Stimulated activated naive CD8-positive, alpha-beta T cell treated with anti-CD3 and anti-CD28 coated beads, Interleukin-15, Interleukin-2, amounts not matched to agents 100 ng/mL and 50 ng/mL, for 24 hours (primary cell): ENCODE measurements around the gene IFNGR2.
"Not testable (repeated sequence)": the region's sequence is repeated elsewhere in the genome, so short reads cannot be mapped to it uniquely, and the experiment has no call there.

Experiments used
- H3K27ac Mint-ChIP-seq: one replicate; pipeline ENCODE4 v1.8.0; 2021; ENCODE audit warnings: mild to moderate bottlenecking, mixed read lengths
- H3K27me3 Mint-ChIP-seq: one replicate; pipeline ENCODE4 v1.8.0; 2021; ENCODE audit warnings: mixed read lengths
- H3K36me3 Mint-ChIP-seq: one replicate; pipeline ENCODE4 v1.8.0; 2021; ENCODE audit warnings: low read depth, mixed read lengths
- H3K4me1 Mint-ChIP-seq: one replicate; pipeline ENCODE4 v1.8.0; 2021; ENCODE audit warnings: low read depth, mixed read lengths
- H3K4me3 Mint-ChIP-seq: one replicate; pipeline ENCODE4 v1.8.0; 2021; ENCODE audit warnings: mild to moderate bottlenecking, mixed read lengths
- H3K9me3 Mint-ChIP-seq: one replicate; pipeline ENCODE4 v1.8.0; 2021; ENCODE audit warnings: mixed read lengths

Gene IFNGR2

GRCh38 chr21:33403786-33404585 is 773 bp downstream of the IFNGR2 start:
- Mint-ChIP-seq H3K27ac (peak overlapping the region; percentile 84), H3K36me3 (no peaks in the 10 kb centered on the region), H3K27me3 (peaks cover 25% of the 10 kb centered on the region), H3K4me1 (peaks cover 57% of the 10 kb centered on the region), H3K9me3 (no peaks in the 10 kb centered on the region), H3K4me3 (peak overlapping the region; percentile 87)

- H3K9me3 Mint-ChIP-seq: no peaks in the 10 kb centered on the region
- no peak overlapping the region for H3K27ac Mint-ChIP-seq
- peaks cover 8% of the 10 kb centered on the region for H3K36me3 Mint-ChIP-seq
- H3K4me1 Mint-ChIP-seq: peaks cover 63% of the 10 kb centered on the region
- peaks cover 13% of the 10 kb centered on the region for H3K27me3 Mint-ChIP-seq
- peak overlapping the region; percentile 35 for H3K4me3 Mint-ChIP-seq
Measured at GRCh38 chr21:33406493-33406892, 3.3 kb downstream of the IFNGR2 start.

GRCh38 chr21:33411949-33412430 is 8.8 kb downstream of the IFNGR2 start:
- Mint-ChIP-seq H3K36me3 (peaks cover 21% of the 10 kb centered on the region), H3K27me3 (peaks cover under 1% of the 10 kb centered on the region), H3K4me1 (peaks cover 53% of the 10 kb centered on the region), H3K27ac (no peak overlapping the region), H3K4me3 (no peak overlapping the region), H3K9me3 (no peaks in the 10 kb centered on the region)

GRCh38 chr21:33412439-33412831 is 9.2 kb downstream of the IFNGR2 start:
- H3K9me3 Mint-ChIP-seq, H3K27ac Mint-ChIP-seq, H3K4me3 Mint-ChIP-seq, H3K27me3 Mint-ChIP-seq: not testable (repeated sequence)
- Mint-ChIP-seq H3K36me3 (peaks cover 25% of the 10 kb centered on the region), H3K4me1 (peaks cover 48% of the 10 kb centered on the region)

- peaks cover 27% of the 10 kb centered on the region for H3K36me3 Mint-ChIP-seq
- no peaks in the 10 kb centered on the region for H3K9me3 Mint-ChIP-seq
- no peak overlapping the region for H3K4me3 Mint-ChIP-seq
- peak overlapping the region; percentile 63 for H3K27ac Mint-ChIP-seq
- no peaks in the 10 kb centered on the region for H3K27me3 Mint-ChIP-seq
- peaks cover 48% of the 10 kb centered on the region for H3K4me1 Mint-ChIP-seq
Measured at GRCh38 chr21:33412832-33413519, 9.8 kb downstream of the IFNGR2 start.

- Mint-ChIP-seq H3K27ac (no peak overlapping the region), H3K27me3 (no peaks in the 10 kb centered on the region), H3K4me3 (no peak overlapping the region), H3K36me3 (peaks cover 27% of the 10 kb centered on the region), H3K4me1 (peaks cover 42% of the 10 kb centered on the region), H3K9me3 (no peaks in the 10 kb centered on the region)
Measured at GRCh38 chr21:33414068-33414467, 10.9 kb downstream of the IFNGR2 start.

GRCh38 chr21:33414926-33415325 is 11.7 kb downstream of the IFNGR2 start:
- Mint-ChIP-seq H3K27me3 (no peaks in the 10 kb centered on the region), H3K4me3 (no peak overlapping the region), H3K36me3 (peaks cover 31% of the 10 kb centered on the region), H3K27ac (no peak overlapping the region), H3K9me3 (no peaks in the 10 kb centered on the region), H3K4me1 (peaks cover 35% of the 10 kb centered on the region)

- H3K36me3 Mint-ChIP-seq: peaks cover 32% of the 10 kb centered on the region
- H3K9me3 Mint-ChIP-seq: no peaks in the 10 kb centered on the region
- no peaks in the 10 kb centered on the region for H3K27me3 Mint-ChIP-seq
- peaks cover 8% of the 10 kb centered on the region for H3K4me1 Mint-ChIP-seq
- no peak overlapping the region for H3K27ac Mint-ChIP-seq
- H3K4me3 Mint-ChIP-seq: no peak overlapping the region
Measured at GRCh38 chr21:33418691-33419090, 15.5 kb downstream of the IFNGR2 start.

GRCh38 chr21:33419538-33420123 is 16.4 kb downstream of the IFNGR2 start:
- Mint-ChIP-seq H3K27ac (no peak overlapping the region), H3K4me3 (no peak overlapping the region), H3K27me3 (no peaks in the 10 kb centered on the region), H3K4me1 (peaks cover 8% of the 10 kb centered on the region), H3K9me3 (no peaks in the 10 kb centered on the region), H3K36me3 (peaks cover 32% of the 10 kb centered on the region)

GRCh38 chr21:33421713-33422393 is 18.6 kb downstream of the IFNGR2 start:
- H3K36me3 Mint-ChIP-seq: peaks cover 27% of the 10 kb centered on the region
- H3K4me3 Mint-ChIP-seq: no peak overlapping the region
- no peaks in the 10 kb centered on the region for H3K9me3 Mint-ChIP-seq
- H3K27me3 Mint-ChIP-seq: no peaks in the 10 kb centered on the region
- no peaks in the 10 kb centered on the region for H3K4me1 Mint-ChIP-seq
- H3K27ac Mint-ChIP-seq: no peak overlapping the region

GRCh38 chr21:33424214-33424613 is 21.0 kb downstream of the IFNGR2 start:
- Mint-ChIP-seq H3K27ac (no peak overlapping the region), H3K36me3 (peaks cover 18% of the 10 kb centered on the region), H3K27me3 (no peaks in the 10 kb centered on the region), H3K4me3 (no peak overlapping the region), H3K4me1 (no peaks in the 10 kb centered on the region), H3K9me3 (no peaks in the 10 kb centered on the region)

GRCh38 chr21:33425825-33426224 is 22.6 kb downstream of the IFNGR2 start:
- H3K4me3 Mint-ChIP-seq: no peak overlapping the region
- H3K9me3 Mint-ChIP-seq: no peaks in the 10 kb centered on the region
- H3K27me3 Mint-ChIP-seq: no peaks in the 10 kb centered on the region
- no peak overlapping the region for H3K27ac Mint-ChIP-seq
- no peaks in the 10 kb centered on the region for H3K4me1 Mint-ChIP-seq
- peaks cover 13% of the 10 kb centered on the region for H3K36me3 Mint-ChIP-seq

- no peaks in the 10 kb centered on the region for H3K9me3 Mint-ChIP-seq
- H3K4me1 Mint-ChIP-seq: peaks cover under 1% of the 10 kb centered on the region
- H3K36me3 Mint-ChIP-seq: peaks cover 14% of the 10 kb centered on the region
- H3K4me3 Mint-ChIP-seq: no peak overlapping the region
- H3K27me3 Mint-ChIP-seq: no peaks in the 10 kb centered on the region
- H3K27ac Mint-ChIP-seq: no peak overlapping the region
Measured at GRCh38 chr21:33427051-33427450, 23.8 kb downstream of the IFNGR2 start.

GRCh38 chr21:33428669-33429068 is 25.5 kb downstream of the IFNGR2 start:
- Mint-ChIP-seq H3K4me1 (peaks cover 14% of the 10 kb centered on the region), H3K9me3 (no peaks in the 10 kb centered on the region), H3K27ac (no peak overlapping the region), H3K36me3 (peaks cover 26% of the 10 kb centered on the region), H3K4me3 (no peak overlapping the region), H3K27me3 (no peaks in the 10 kb centered on the region)

GRCh38 chr21:33430858-33431257 is 27.6 kb downstream of the IFNGR2 start:
- Mint-ChIP-seq H3K27me3 (no peaks in the 10 kb centered on the region), H3K36me3 (peaks cover 41% of the 10 kb centered on the region), H3K4me1 (peaks cover 33% of the 10 kb centered on the region), H3K9me3 (no peaks in the 10 kb centered on the region), H3K4me3 (no peak overlapping the region), H3K27ac (no peak overlapping the region)
